T1000 (cell line): ENCODE results near the gene PRRX2.

Experiments used
- DNase-seq: peaks from one replicate; lab custom pipeline; 2025; ENCODE audit warnings: mixed read lengths; lab: John Stamatoyannopoulos, UW

PRRX2 gene

DNA sequence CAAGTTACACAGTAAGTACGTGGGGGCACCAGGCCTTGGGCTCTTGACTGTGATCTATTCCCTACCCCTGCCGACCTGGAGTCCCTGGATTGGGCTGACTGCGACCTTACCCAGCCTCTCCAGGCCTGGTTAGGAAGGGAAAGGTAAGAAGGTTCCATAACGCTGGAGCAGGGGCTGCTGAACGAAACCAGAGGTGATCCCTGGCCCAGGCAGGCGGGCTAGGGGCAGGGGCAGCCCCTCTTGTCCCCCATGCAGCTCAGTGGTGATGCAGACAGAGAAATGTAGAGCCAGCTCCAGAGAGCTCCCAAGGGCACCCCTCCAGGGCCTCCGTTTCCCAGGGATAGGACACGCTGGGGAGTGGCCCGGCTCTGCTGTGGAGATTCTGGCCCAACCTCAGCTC, 14.1 kb downstream of the PRRX2 start:
- no peak for DNase-seq

GRCh38 chr9:129681924-129682323, 16.5 kb downstream of the PRRX2 start:
- no peak for DNase-seq

GRCh38 chr9:129682381-129682780, 16.9 kb downstream of the PRRX2 start:
- DNase-seq = no peak

DNA sequence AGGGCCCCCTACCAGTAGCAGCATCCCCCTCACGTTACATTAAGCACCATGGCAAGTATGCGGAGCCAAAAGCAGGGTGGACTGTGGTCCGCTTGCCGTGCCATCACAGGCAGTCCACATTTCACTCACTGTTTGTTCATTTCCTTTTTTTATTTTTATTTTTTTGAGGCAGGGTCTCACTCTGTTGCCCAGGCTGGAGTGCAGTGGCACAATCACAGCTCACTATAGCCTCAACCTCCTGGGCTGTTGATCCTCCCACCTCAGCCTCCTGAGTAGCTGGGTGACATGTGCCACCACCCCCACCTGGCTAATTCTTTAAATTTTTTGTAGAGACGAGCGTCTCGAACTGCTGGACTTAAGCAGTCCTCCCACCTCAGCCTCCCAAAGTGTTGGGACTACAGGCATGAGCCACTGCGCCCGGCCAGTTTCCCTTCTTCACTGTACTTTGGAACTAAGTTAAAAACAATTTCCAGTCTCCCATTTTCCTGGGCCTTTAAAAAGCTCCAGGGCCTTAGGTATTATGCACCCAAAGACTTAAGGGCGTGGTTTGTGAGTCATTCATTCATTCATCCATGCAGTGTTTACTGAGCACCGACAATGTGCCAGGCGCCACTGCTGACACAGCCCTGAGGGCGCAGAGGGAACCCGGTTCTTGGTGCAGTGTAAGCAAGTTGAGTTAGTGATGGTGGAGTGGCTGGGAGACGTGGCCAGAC, 19.9 kb downstream of the PRRX2 start:
- DNase-seq = no peak

DNA sequence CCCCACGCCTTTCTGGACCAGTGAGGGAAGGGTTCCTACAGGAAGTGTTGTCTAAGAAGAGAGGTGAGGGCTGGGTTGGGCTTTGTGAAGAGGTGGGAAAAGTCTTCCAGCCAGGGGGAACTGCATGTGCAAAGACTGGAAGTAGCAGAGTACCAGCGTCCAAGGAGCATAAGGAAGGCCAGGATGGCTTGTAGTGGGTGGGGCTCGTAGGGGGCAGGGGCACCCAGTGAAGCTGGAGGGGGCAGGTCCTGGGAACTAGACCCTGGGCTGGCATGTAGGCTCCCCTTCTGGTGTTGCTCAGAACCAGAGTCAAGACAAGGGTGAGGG, 20.4 kb downstream of the PRRX2 start:
- no peak for DNase-seq

DNA sequence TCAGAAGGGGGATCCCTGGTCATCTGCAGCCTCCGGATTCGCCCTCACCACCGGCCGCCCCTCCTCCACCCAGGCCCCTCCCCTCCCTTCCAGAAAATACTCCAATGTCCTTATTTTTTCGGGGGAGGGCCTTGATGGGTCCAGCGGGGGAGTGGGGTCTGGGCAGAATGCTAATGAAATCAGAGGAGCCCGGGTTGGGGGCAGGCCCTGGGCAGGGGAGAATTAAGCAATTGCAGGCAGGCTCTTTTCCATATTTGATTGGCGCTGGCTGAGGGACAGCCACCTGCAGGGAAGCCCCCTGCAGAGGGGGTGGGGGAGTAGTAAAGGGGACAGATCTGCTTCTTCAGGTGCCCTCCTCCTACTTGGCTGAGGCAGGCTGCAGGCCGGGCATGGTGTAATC, 21.3 kb downstream of the PRRX2 start:
- no peak for DNase-seq

GRCh38 chr9:129687391-129687790, 21.9 kb downstream of the PRRX2 start:
- no peak for DNase-seq

- no peak for DNase-seq
Measured at GRCh38 chr9:129688285-129689043, 23.0 kb downstream of the PRRX2 start.

DNA sequence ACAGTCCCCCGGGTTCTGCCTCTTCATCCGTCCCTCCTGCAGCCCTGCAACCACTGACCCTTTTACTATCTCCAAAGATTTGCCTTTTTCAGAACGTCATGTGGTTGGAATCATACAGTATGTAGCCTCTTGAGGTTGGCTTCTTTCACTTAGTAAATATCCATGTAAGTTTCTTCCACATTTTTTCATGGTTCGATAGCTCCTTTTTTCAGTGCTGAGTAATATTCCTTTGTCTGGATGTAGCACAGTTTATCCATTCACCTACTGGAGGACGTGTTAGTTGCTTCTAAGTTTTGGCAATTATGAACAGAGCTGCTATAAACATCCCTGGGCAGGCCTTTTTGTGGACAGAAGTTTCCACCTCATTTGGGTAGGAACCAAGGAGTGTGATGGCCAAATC, 27.1 kb downstream of the PRRX2 start:
- no peak for DNase-seq

- DNase-seq = no peak
Measured at GRCh38 chr9:129693741-129694140, 28.3 kb downstream of the PRRX2 start.

DNA sequence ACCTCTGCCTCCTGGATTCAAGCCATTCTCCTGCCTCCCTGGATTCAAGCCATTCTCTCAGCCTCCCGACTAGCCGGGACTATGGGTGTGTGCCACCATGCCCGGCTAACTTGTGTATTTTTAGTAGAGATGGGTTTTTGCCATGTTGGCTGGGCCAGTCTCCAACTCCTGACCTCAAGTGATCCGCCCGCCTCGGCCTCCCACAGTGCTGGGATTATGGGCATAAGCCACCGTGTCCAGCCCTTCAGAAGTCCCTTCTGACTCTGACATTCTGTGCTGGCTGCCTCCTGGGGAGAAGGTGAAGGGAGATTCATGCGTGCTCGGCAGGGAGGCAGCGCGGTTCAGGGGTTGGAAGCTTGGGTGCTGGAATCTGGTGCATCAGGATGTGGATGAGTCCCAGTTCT, 28.8 kb downstream of the PRRX2 start:
- DNase-seq = no peak

DNA sequence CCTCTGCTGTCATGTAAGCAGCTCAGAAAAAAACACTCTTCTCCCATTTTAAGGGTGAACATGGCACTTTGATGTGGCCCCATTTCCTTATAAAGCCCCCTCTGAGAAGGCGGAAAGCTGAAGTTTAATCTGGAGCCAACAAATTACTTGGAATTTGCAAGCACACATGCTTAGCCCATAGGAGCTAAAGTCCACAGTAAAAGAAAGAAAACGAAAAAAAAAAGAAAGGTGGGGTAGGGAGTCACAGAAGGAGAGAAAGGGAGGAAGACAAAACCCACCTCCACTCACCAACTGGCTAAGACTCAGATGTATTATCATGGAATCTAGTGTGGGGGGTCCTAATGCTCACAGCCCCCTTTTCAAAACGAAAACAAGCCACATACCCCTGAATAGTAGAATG, 30.4 kb downstream of the PRRX2 start:
- no peak for DNase-seq

GRCh38 chr9:129696944-129697655, 31.7 kb downstream of the PRRX2 start:
- DNase-seq = no peak

GRCh38 chr9:129697656-129698253, 32.3 kb downstream of the PRRX2 start:
- no peak for DNase-seq

DNA sequence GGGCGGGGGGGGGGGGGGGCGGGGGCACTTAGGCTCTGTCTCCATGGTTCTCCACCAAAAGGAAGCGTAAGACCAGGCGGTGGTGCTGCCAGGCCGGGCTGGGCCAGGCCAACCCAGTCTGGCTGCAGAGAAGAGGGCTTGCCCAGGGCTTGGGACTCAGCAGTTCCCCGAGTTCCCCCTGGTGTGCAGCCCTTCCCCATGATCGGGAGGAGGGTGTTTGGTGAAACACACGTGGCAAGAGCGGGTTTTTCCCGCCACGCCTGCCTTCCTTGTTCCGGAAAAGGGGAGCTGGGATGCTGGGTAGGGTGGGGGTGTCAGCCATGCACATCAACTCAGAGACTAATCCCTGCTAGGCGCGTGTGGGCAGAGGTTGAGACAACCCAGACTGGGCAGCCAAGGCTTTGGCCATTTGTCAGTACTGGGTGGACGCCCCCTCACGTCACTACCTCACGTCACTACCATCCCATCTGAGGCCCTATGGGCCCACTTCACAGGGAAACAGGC, 32.9 kb downstream of the PRRX2 start:
- no peak for DNase-seq

DNA sequence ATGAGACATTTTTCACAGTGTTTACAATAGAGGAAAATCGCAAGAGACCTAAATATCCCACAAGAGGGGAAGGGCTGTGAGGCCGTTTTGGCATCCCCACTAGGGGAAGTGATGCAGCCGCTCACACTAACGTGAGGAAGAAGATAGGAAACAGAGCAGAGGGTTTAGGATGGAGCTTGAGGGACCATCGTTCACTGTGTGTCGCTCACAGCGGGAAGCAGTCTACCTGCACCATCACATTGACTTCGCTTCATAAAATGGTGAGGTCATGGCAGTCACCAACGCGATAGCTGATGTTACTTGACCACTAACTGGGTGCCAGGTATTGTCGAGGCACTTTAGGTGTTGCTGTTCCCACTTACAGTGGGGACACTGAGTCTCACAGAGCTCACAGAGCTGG, 35.6 kb downstream of the PRRX2 start:
- no peak for DNase-seq

DNA sequence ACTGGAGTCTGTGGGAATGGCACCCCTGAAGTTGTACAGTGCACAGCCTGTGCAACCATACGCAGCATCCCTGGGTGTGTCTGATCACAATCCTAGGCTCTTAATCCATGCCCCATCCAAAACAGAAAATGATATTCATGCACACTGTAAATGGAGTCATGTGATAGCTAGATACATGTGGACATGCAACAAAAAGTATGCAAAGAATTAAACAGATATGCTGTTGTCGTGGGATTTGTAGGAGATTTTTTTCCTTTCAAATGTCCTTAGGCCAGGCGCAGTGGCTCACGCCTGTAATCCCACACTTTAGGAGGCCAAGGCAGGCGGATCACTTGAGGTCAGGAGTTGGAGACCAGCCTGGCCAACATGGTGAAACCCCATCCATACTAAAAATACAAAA, 36.1 kb downstream of the PRRX2 start:
- DNase-seq = no peak

- DNase-seq = no peak
Measured at GRCh38 chr9:129702589-129703520, 37.4 kb downstream of the PRRX2 start.

DNA sequence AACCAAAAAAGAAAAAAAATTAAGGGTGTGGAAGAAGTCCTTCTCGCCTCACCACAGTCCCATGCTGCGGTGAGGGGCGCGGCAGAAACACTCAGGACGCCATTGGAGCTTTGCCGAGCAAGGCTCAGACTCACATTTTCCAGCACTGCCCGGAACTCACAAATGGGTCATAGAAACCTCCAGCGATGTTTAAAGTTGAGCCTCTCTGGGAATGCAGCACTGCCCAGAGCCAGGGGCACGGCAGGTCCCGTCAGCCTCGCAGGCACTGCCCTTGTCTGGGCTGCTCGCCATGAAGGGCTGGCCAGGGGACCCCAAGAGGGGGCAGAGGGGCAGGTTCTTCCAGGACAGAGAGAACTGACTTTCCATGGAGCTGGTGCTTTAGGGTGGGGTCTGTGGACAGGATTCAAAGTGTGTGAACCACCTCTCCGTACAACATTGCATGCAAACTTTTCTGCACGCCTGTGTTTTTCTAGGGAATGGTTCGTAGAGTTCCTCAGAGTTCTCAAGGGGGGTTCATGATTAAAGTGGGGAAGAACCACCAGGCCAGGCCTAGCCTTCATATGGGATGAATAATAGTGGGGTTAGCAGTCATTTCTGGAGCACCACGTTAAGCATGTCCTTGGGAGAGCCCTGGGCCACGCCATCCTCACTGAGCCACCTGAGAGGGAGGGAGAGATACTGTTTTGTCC, 38.4 kb downstream of the PRRX2 start:
- no peak for DNase-seq

DNA sequence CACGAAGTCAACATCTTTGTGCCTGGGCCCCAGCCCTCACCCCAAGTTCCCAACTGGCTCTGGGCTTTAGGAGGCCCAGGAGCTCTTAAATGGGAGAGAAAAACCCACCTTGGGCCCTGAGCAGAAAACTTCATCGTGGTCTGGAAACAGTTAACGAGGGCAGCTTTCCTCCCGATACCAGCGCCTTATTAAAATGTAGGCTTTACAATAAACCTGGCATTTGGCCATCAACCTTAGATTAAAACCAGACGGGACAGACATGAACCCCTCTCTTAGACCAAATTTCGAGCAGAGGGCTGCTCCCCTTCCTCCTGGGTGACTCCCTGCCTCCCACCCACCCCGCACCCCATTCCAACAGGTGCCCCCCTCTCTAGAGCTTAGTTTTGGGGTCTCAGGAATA, 39.4 kb downstream of the PRRX2 start:
- no peak for DNase-seq

GRCh38 chr9:129708793-129709192, 43.3 kb downstream of the PRRX2 start:
- no peak for DNase-seq
